Fibroblast of lung (primary cell): Measurements from ENCODE around the gene METTL18. TPM values are rescaled to one million over a fixed set of nuclear protein-coding genes. Genes with fewer than 3 reads are reported as not detected.
"Not testable (repeated sequence)": the region's sequence is repeated elsewhere in the genome, so short reads cannot be mapped to it uniquely, and the experiment has no call there.

Experiments
- DNase-seq, 2 donors: peaks; one replicate each; pipeline versions ENCODE4 v3.0.0 to v3.0.0-alpha.2; 2010; ENCODE audit warnings: low read depth in 2 of 2
- H2AFZ ChIP-seq: 2 replicates; pipeline ENCODE4 v1.5.1; 2012; ENCODE audit warnings: low read length, control low read depth, inconsistent platforms
- H3K27ac ChIP-seq: 2 replicates; pipeline ENCODE4 v1.5.1; 2011; ENCODE audit warnings: low read length, control low read depth; ENCODE audit not compliant: insufficient read depth
- H3K27me3 ChIP-seq: 2 replicates; pipeline ENCODE4 v1.5.1; 2011; ENCODE audit warnings: mild to moderate bottlenecking, low read length; ENCODE audit not compliant: control insufficient read depth, insufficient read depth
- H3K36me3 ChIP-seq: 2 replicates; pipeline ENCODE4 v1.5.1; 2011; ENCODE audit warnings: low read length; ENCODE audit not compliant: control insufficient read depth, insufficient read depth
- H3K4me1 ChIP-seq: 2 replicates; pipeline ENCODE4 v1.5.1; 2011; ENCODE audit warnings: low read length; ENCODE audit not compliant: control insufficient read depth, insufficient read depth; ENCODE audit errors: extremely low read depth
- H3K4me2 ChIP-seq: 2 replicates; pipeline ENCODE4 v1.5.1; 2011; ENCODE audit warnings: low read length, control low read depth; ENCODE audit not compliant: insufficient read depth; ENCODE audit errors: extremely low read depth
- H3K4me3 ChIP-seq, 4 experiments: fragments of 200-600 bp in 1 of 4; sonication (generic) in 1 of 4; replicated peaks in 1 of 4; 2 replicates each; pipeline ENCODE4 v1.5.1; 2011 to 2016; ENCODE audit warnings: low read length in 4 of 4, low read depth in 3 of 4, mild to moderate bottlenecking in 3 of 4, control low read depth in 2 of 4, inconsistent platforms in 1 of 4, mixed read lengths in 1 of 4; ENCODE audit not compliant: insufficient read depth in 1 of 4; ENCODE audit errors: control extremely low read depth in 1 of 4
- H3K79me2 ChIP-seq: 2 replicates; pipeline ENCODE4 v1.5.1; 2012; ENCODE audit warnings: mild to moderate bottlenecking, low read length, inconsistent platforms; ENCODE audit not compliant: control insufficient read depth, insufficient read depth
- H3K9ac ChIP-seq: 2 replicates; pipeline ENCODE4 v1.5.1; 2011; ENCODE audit warnings: mild to moderate bottlenecking, low read length, control low read depth; ENCODE audit not compliant: insufficient read depth
- H3K9me3 ChIP-seq: 2 replicates; pipeline ENCODE4 v1.5.1; 2012; ENCODE audit warnings: low read depth, low read length; ENCODE audit not compliant: control insufficient read depth, insufficient read depth
- H4K20me1 ChIP-seq: 2 replicates; pipeline ENCODE4 v1.5.1; 2011; ENCODE audit warnings: low read length; ENCODE audit not compliant: control insufficient read depth, insufficient read depth; ENCODE audit errors: extremely low read depth
- EZH2 ChIP-seq: IDR thresholded peaks from 2 replicates; pipeline ENCODE4 v1.5.1; 2012; ENCODE audit warnings: low read length, control low read depth, mild to moderate bottlenecking; ENCODE audit errors: missing control alignments
- polyA plus RNA-seq, 2 donors: library from polyadenylated mRNA; depleted of rRNA in 1 of 2; stranded (reverse) in 1 of 2; unstranded in 1 of 2; fragments of >200 nt; gene quantifications; 2 replicates each; pipeline ENCODE4 v1.2.1, GENCODE V29; 2011 to 2012; ENCODE audit warnings: missing spikeins in 1 of 2
- total RNA-seq: library from RNA; depleted of rRNA; stranded (reverse); fragments of >200 nt; gene quantifications from 2 replicates; pipeline ENCODE4 v1.2.1, GENCODE V29; 2014
- TF ChIP-seq, protein P1 (sequence below), 2 donors: IDR thresholded peaks in 1 of 2; conservative IDR thresholded peaks in 1 of 2; 1 replicate in 1 of 2; 2 replicates in 1 of 2; pipeline ENCODE4 v1.5.1; 2011 to 2012; ENCODE audit warnings: low read length in 2 of 2, control low read depth in 1 of 2, inconsistent platforms in 1 of 2, low read depth in 1 of 2, mild to moderate bottlenecking in 1 of 2

METTL18 gene
- total and polyA plus RNA-seq, 2 donors (not counting 1 experiment from before 2014, with no cell fraction given): 5.3 to 10.9 TPM

DNA sequence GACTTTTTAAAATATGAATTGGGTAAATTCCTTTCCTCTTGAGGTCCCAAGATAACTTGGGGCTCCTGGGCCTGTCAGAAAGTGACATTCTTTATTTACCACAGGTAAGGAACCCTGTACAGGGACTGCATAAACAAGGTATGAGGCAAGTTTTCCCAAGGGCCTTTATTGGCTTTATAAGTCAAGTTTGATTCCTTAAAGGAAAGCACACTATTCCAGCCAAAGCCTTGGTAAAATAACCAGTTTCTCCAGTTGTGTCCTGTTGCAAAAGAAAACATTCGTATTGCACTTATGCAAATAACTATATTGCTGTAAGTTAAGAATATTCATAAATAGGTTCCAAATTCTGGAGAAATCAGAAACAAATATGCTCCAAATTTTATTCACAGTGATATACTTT, 21.9 kb upstream of the METTL18 start:
- Histone ChIP-seq H3K4me2 (no peak overlapping the region), H3K4me3 (no peak overlapping the region), H2AFZ (no peak overlapping the region), H3K36me3 (no peaks in the 10 kb centered on the region), H4K20me1 (no peaks in the 10 kb centered on the region), H3K9ac (no peak overlapping the region), H3K9me3 (no peaks in the 10 kb centered on the region), H3K4me1 (no peaks in the 10 kb centered on the region), H3K79me2 (no peaks in the 10 kb centered on the region), H3K27me3 (no peaks in the 10 kb centered on the region), H3K27ac (no peak overlapping the region)
- DNase-seq: no peak
- TF ChIP-seq, protein P1, sequence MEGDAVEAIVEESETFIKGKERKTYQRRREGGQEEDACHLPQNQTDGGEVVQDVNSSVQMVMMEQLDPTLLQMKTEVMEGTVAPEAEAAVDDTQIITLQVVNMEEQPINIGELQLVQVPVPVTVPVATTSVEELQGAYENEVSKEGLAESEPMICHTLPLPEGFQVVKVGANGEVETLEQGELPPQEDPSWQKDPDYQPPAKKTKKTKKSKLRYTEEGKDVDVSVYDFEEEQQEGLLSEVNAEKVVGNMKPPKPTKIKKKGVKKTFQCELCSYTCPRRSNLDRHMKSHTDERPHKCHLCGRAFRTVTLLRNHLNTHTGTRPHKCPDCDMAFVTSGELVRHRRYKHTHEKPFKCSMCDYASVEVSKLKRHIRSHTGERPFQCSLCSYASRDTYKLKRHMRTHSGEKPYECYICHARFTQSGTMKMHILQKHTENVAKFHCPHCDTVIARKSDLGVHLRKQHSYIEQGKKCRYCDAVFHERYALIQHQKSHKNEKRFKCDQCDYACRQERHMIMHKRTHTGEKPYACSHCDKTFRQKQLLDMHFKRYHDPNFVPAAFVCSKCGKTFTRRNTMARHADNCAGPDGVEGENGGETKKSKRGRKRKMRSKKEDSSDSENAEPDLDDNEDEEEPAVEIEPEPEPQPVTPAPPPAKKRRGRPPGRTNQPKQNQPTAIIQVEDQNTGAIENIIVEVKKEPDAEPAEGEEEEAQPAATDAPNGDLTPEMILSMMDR (conservative IDR thresholded peaks at IDR 0.05 in 1 of 2, IDR thresholded peaks at IDR 0.05 in 1 of 2; ENCODE audit: low read depth in 1 of 2, low read length in 2 of 2): no peak
- no peak for TF ChIP-seq EZH2

- TF ChIP-seq EZH2: no peak
- TF ChIP-seq, protein P1 (conservative IDR thresholded peaks at IDR 0.05 in 1 of 2, IDR thresholded peaks at IDR 0.05 in 1 of 2; ENCODE audit: low read depth in 1 of 2, low read length in 2 of 2): no peak
- H4K20me1 ChIP-seq: no peaks in the 10 kb centered on the region
- no peak overlapping the region for H3K9ac ChIP-seq
- H3K9me3 ChIP-seq: no peaks in the 10 kb centered on the region
- H3K4me1 ChIP-seq: no peaks in the 10 kb centered on the region
- no peak overlapping the region for H3K27ac ChIP-seq
- no peak overlapping the region for H2AFZ ChIP-seq
- no peaks in the 10 kb centered on the region for H3K36me3 ChIP-seq
- H3K27me3 ChIP-seq: no peaks in the 10 kb centered on the region
- DNase-seq: no peak
- H3K79me2 ChIP-seq: no peaks in the 10 kb centered on the region
- no peak overlapping the region for H3K4me3 ChIP-seq
- H3K4me2 ChIP-seq: no peak overlapping the region
Observed at GRCh38 chr1:169814265-169814664, 19.6 kb upstream of the METTL18 start.

- no peak overlapping the region for H3K4me2 ChIP-seq
- peak in 1 of 2 donors; percentile 2 for DNase-seq
- H3K27me3 ChIP-seq: no peaks in the 10 kb centered on the region
- H3K36me3 ChIP-seq: no peaks in the 10 kb centered on the region
- H3K27ac ChIP-seq: no peak overlapping the region
- H4K20me1 ChIP-seq: no peaks in the 10 kb centered on the region
- H3K4me1 ChIP-seq: no peaks in the 10 kb centered on the region
- no peaks in the 10 kb centered on the region for H3K79me2 ChIP-seq
- no peak overlapping the region for H2AFZ ChIP-seq
- H3K4me3 ChIP-seq: no peak overlapping the region
- H3K9ac ChIP-seq: no peak overlapping the region
- H3K9me3 ChIP-seq: no peaks in the 10 kb centered on the region
- no peak for TF ChIP-seq EZH2
- TF ChIP-seq, protein P1 (conservative IDR thresholded peaks at IDR 0.05 in 1 of 2, IDR thresholded peaks at IDR 0.05 in 1 of 2; ENCODE audit: low read depth in 1 of 2, low read length in 2 of 2): no peak
Observed at GRCh38 chr1:169812131-169812530, 17.4 kb upstream of the METTL18 start.

- H3K9ac ChIP-seq, H4K20me1 ChIP-seq, H3K4me2 ChIP-seq, H3K9me3 ChIP-seq, H2AFZ ChIP-seq, H3K36me3 ChIP-seq, DNase-seq, H3K27me3 ChIP-seq, H3K4me3 ChIP-seq, H3K4me1 ChIP-seq, H3K79me2 ChIP-seq, H3K27ac ChIP-seq: not testable (repeated sequence)
Observed at GRCh38 chr1:169811418-169812035, 16.8 kb upstream of the METTL18 start.
